MM.1S (cell line): ENCODE data around the gene GON7.
"Not testable (repeated sequence)": the region's sequence is repeated elsewhere in the genome, so short reads cannot be mapped to it uniquely, and the experiment has no call there.

Experiments
- DNase-seq: peaks from one replicate; pipeline ENCODE4 v3.0.0-alpha.2; 2015
- H2AFZ ChIP-seq: fragments of 300-600 bp; sonication (generic); 2 replicates; pipeline ENCODE4 v1.6.0; 2016; ENCODE audit warnings: antibody characterized with exemption, low read length
- H3F3A ChIP-seq: fragments of 300-600 bp; sonication (generic); 2 replicates; pipeline ENCODE4 v1.6.1; 2016; ENCODE audit warnings: mild to moderate bottlenecking, antibody characterized with exemption, low read length, moderate library complexity, mixed read lengths; ENCODE audit not compliant: insufficient read depth
- H3K27ac ChIP-seq: fragments of 300-600 bp; sonication (generic); 2 replicates; pipeline ENCODE4 v1.5.1; 2016; ENCODE audit warnings: mild to moderate bottlenecking, low read length
- H3K27me3 ChIP-seq: fragments of 300-600 bp; sonication (generic); replicated peaks from 2 replicates; pipeline ENCODE4 v1.6.0; 2016; ENCODE audit warnings: low read length; ENCODE audit not compliant: insufficient read depth
- H3K36me3 ChIP-seq: fragments of 300-600 bp; sonication (generic); replicated peaks from 2 replicates; pipeline ENCODE4 v1.6.1; 2016; ENCODE audit warnings: mild to moderate bottlenecking, low read length, mixed read lengths; ENCODE audit not compliant: insufficient read depth
- H3K4me1 ChIP-seq: fragments of 300-600 bp; sonication (generic); 2 replicates; pipeline ENCODE4 v1.6.1; 2016; ENCODE audit warnings: low read length, mixed read lengths
- H3K4me2 ChIP-seq: fragments of 300-600 bp; sonication (generic); 2 replicates; pipeline ENCODE4 v1.6.0; 2016; ENCODE audit warnings: low read depth, low read length
- H3K4me3 ChIP-seq: fragments of 300-600 bp; sonication (generic); 2 replicates; pipeline ENCODE4 v1.5.1; 2016; ENCODE audit warnings: low read length, mixed read lengths
- H3K79me2 ChIP-seq: fragments of 300-600 bp; sonication (generic); 2 replicates; pipeline ENCODE4 v1.6.1; 2016; ENCODE audit warnings: mixed run types, low read length, mixed read lengths
- H3K9ac ChIP-seq: fragments of 300-600 bp; sonication (generic); 2 replicates; pipeline ENCODE4 v1.6.1; 2016; ENCODE audit warnings: low read length, mixed read lengths
- H3K9me2 ChIP-seq: fragments of 300-600 bp; sonication (generic); replicated peaks from 2 replicates; pipeline ENCODE4 v1.6.1; 2016; ENCODE audit warnings: mild to moderate bottlenecking, low read length, mixed read lengths; ENCODE audit not compliant: insufficient read depth
- H3K9me3 ChIP-seq: fragments of 300-600 bp; sonication (generic); replicated peaks from 2 replicates; pipeline ENCODE4 v1.6.1; 2016; ENCODE audit warnings: mild to moderate bottlenecking, low read length, mixed read lengths; ENCODE audit not compliant: insufficient read depth
- H4K20me1 ChIP-seq: fragments of 300-600 bp; sonication (generic); 2 replicates; pipeline ENCODE4 v1.6.1; 2016; ENCODE audit warnings: mild to moderate bottlenecking, low read length, moderate library complexity, mixed read lengths; ENCODE audit not compliant: insufficient read depth
- EZH2 ChIP-seq: fragments of 300-600 bp; sonication (generic); optimal IDR thresholded peaks from 2 replicates; pipeline ENCODE3; 2017; ENCODE audit warnings: low read depth, mild to moderate bottlenecking, antibody characterized with exemption, low read length, mixed read lengths
- EZH2phosphoT487 ChIP-seq: fragments of 300-600 bp; sonication (generic); IDR thresholded peaks from 2 replicates; pipeline ENCODE4 v1.6.1; 2018; ENCODE audit warnings: antibody characterized with exemption, low read length
- TF ChIP-seq, protein P1 (sequence below): fragments of 300-600 bp; sonication (generic); IDR thresholded peaks from 2 replicates; pipeline ENCODE4 v1.5.1; 2016; ENCODE audit warnings: antibody characterized with exemption, low read length, mixed read lengths

The GON7 gene

DNA sequence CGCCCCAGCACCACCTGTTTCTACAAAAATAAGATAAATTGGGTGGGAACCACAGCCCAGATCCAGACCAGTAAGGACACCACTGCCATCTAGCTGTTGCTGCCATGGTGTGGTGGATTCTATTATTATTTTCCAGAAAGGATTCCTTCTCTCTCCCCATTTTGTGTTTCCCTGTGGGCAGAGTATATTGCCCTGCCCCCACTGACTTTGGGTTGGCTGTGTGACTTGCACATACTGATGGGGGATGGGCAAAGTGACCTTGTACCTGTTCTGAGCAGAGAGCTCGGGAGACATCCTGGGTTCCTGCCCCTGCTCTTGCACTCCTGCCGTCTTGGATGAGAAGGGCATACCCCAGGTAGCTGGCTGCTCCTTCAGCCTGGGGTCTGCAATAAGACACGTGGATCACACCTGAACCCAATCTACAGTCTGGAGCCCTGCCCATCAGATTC is 46.5 kb downstream of the GON7 start:
- H3K79me2 ChIP-seq = no peaks in the 10 kb centered on the region
- H3K27me3 ChIP-seq = no peaks in the 10 kb centered on the region
- H3K9ac ChIP-seq = no peak overlapping the region
- H3K4me1 ChIP-seq = no peaks in the 10 kb centered on the region
- TF ChIP-seq, protein P1, sequence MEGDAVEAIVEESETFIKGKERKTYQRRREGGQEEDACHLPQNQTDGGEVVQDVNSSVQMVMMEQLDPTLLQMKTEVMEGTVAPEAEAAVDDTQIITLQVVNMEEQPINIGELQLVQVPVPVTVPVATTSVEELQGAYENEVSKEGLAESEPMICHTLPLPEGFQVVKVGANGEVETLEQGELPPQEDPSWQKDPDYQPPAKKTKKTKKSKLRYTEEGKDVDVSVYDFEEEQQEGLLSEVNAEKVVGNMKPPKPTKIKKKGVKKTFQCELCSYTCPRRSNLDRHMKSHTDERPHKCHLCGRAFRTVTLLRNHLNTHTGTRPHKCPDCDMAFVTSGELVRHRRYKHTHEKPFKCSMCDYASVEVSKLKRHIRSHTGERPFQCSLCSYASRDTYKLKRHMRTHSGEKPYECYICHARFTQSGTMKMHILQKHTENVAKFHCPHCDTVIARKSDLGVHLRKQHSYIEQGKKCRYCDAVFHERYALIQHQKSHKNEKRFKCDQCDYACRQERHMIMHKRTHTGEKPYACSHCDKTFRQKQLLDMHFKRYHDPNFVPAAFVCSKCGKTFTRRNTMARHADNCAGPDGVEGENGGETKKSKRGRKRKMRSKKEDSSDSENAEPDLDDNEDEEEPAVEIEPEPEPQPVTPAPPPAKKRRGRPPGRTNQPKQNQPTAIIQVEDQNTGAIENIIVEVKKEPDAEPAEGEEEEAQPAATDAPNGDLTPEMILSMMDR = peak; percentile 20
- no peak for TF ChIP-seq EZH2phosphoT487
- no peak overlapping the region for H3K4me2 ChIP-seq
- no peak for DNase-seq
- no peak overlapping the region for H3K4me3 ChIP-seq
- H4K20me1 ChIP-seq = no peaks in the 10 kb centered on the region
- H3K9me3 ChIP-seq = no peaks in the 10 kb centered on the region
- no peaks in the 10 kb centered on the region for H3K36me3 ChIP-seq
- no peak overlapping the region for H2AFZ ChIP-seq
- H3K27ac ChIP-seq = no peak overlapping the region
- H3F3A ChIP-seq = no peaks in the 10 kb centered on the region
- H3K9me2 ChIP-seq = no peaks in the 10 kb centered on the region

DNA sequence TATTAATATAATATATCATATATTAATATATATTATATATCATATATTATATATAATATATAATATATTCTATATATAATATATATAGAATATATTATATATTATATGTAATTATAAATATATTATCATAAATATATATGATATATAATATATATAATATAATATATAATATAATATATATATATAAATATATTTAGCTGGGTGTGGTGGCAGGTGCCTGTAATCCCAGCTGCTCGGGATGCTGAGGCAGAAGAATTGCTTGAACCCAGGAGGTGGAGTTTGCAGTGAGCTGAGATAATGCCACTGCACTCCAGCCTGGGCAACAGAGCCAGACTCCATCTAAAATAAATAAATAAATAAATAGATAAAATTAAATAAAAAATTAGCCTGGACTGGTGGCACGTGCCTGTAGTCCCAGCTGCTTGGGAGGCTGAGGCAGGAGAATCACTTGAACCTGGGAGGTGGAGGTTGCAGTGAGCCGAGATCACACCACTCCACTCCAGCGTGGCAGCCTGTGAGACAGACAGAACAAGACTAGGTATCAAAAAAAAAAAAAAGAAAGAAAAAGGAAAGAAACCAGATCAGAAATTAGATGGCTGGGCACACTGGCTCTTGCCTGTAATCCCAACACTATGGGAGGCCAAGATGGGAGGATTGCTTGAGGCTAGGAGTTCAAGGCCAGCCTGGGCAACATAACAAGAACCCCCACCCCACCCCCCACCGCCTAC is 47.1 kb downstream of the GON7 start:
- not testable (repeated sequence) for H4K20me1 ChIP-seq, H3K4me1 ChIP-seq, H3K79me2 ChIP-seq, DNase-seq, H3K4me3 ChIP-seq, H3K4me2 ChIP-seq, H3K9ac ChIP-seq, H3K36me3 ChIP-seq, H2AFZ ChIP-seq, H3K27me3 ChIP-seq, H3F3A ChIP-seq, H3K9me2 ChIP-seq, H3K9me3 ChIP-seq, H3K27ac ChIP-seq

DNA sequence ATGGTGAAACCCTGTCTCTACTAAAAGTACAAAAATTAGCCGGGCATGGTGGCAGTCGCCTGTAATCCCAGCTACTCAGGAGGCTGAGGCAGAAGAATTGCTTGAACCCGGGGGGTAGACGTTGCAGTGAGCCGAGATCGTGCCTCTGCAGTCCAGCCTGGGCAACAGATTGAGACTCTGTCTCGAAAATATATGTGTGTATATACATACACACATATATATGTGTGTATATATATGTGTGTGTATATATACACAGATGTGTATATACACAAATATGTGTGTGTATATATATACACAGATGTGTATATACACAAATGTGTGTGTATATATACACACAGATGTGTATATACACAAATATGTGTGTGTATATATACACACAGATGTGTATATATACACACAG is 48.5 kb downstream of the GON7 start:
- not testable (repeated sequence) for H3K4me3 ChIP-seq, H4K20me1 ChIP-seq, H3K9me2 ChIP-seq, H3F3A ChIP-seq, H3K9ac ChIP-seq, H3K27me3 ChIP-seq, H3K4me1 ChIP-seq, H3K36me3 ChIP-seq, H2AFZ ChIP-seq, H3K79me2 ChIP-seq, H3K27ac ChIP-seq, H3K4me2 ChIP-seq, H3K9me3 ChIP-seq, DNase-seq

DNA sequence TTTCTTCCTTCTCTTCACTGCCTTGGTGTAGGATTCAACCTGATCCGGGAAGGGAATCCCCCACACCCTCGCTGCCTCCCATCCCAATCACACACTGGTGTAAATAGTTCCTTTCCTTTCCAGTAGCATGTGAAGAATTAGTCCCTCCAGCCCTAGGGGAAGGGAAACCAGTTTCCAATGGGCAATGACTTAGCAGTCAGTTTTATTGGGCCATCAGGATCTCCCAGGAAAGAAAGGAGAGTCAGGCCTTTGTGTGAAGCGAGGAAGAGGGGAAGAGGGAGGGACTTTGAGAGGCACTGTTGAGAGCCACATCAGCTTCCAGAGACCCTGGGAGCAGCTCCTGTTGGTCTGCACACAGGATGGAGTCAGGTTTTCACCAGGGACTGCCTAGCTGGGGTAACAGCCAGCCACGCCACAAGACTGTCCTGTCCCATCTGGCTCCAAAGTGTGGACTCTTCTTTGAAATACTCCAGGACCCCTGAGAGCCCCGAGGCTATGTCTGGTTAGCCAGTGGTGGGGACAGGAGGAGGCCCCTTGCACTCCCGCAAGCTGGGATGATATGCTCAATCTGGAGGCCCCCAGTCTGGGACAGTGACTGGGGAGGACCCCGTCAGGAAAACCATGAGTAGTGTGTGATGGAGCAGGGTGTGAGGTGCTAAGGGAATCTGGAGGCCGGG is 50.0 kb downstream of the GON7 start:
- H3K27ac ChIP-seq = no peak overlapping the region

More for the DNA sequence above, 50.0 kb downstream of the GON7 start:
- no peak overlapping the region for H3K4me3 ChIP-seq
- no peak overlapping the region for H3K4me2 ChIP-seq
- no peaks in the 10 kb centered on the region for H3K36me3 ChIP-seq
- no peaks in the 10 kb centered on the region for H4K20me1 ChIP-seq
- H3K4me1 ChIP-seq = no peaks in the 10 kb centered on the region
- no peak for DNase-seq
- no peak overlapping the region for H3K9ac ChIP-seq
- no peak for TF ChIP-seq EZH2
- TF ChIP-seq, protein P1 = no peak
- TF ChIP-seq EZH2phosphoT487 = no peak
- no peaks in the 10 kb centered on the region for H3K27me3 ChIP-seq
- H3K79me2 ChIP-seq = no peaks in the 10 kb centered on the region
- H3K9me2 ChIP-seq = no peaks in the 10 kb centered on the region
- H2AFZ ChIP-seq = no peak overlapping the region
- H3K9me3 ChIP-seq = no peaks in the 10 kb centered on the region
- no peaks in the 10 kb centered on the region for H3F3A ChIP-seq
